GM19035 (cell line): ENCODE data around the gene NBEAL2.

Experiments used
- ATAC-seq: cut with Tn5 transposase; IDR thresholded peaks from one replicate; pipeline ENCODE4 v1.9.1; 2021; ENCODE audit not compliant: unreplicated experiment

NBEAL2 gene

GRCh38 chr3:46986782-46987310 lies 7.4 kb downstream of the NBEAL2 start:
- ATAC-seq = no peak

DNA sequence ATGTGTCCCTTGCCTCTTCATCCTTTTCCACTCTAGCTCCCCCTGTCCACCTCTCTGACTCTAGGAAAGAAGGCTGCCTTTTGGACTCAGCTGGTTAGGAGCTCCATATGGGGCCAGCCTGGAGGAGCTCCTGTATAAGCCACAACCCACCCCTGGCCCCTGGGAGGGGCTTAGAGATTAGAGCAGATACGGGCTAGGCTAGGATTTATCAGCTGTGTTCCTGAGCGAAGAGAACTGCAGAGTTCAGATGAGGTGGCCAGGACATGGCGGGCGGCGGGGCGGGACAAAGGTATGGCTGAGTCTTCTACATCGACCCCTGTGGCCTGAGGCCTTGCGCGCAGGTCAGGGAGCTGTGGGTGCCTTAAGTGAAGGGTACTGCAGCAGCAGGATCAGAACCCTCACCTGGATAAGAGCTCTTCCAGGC lies 7.9 kb downstream of the NBEAL2 start:
- ATAC-seq = no peak

- peak; percentile 81 for ATAC-seq
Measured at GRCh38 chr3:46987743-46988401, 8.4 kb downstream of the NBEAL2 start.

DNA sequence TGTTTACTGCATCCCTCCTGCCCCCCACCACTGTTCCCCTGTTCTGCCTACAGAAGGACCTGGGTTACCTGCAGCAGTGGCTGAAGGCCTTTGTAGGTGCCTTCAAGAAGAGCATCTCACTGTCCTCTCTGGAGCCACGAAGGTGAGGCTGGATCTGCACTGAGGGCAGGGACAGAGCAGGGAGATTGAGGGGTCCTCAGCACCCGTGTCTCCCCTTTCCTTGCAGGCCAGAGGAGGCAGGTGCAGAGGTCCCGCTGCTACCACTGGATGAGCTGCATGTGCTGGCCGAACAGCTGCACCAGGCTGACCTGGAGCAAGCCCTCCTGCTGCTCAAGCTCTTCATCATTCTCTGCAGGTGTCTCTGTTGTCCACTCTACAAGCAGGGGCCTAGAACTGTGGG lies 9.2 kb downstream of the NBEAL2 start:
- ATAC-seq = no peak

GRCh38 chr3:46989146-46989810 lies 9.8 kb downstream of the NBEAL2 start:
- no peak for ATAC-seq

DNA sequence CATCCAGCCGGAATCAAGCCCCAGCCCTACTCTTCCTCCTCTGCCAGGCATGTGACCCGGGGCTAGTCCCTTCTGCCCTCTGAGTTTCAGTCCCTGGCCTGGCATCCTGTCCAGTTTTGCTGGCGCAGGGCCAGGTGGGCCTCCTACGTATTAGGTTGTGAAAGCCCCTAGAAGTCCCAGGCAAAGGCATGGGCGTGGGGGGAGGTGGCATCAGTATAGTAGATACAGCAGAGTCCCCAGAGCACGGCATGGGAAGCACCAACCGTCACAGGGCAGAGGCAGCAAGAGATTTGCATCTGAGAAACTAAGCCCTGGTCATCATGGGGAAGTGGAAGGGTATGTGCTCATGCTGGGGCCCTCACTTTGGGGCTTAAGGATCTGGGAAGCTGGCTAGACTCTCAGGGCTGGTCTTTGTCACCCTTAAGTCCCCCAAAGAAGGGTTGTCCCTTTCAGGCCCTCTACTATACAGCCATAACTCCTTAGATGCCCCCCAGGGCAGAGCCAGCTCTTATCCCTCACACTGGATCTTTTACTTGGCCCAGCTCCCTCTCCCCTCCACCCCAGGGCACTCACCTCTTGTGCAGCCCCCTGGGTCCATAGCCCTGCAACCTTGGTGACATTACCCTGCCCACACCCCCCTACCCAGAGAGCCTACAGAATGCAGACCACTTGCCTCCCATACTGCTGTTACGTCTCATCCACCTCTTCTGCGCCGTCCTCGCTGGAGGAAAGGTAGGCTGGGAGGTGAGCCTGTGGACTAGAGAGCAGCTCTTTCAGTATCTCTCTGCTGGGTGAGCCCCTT lies 11.3 kb downstream of the NBEAL2 start:
- ATAC-seq = no peak

DNA sequence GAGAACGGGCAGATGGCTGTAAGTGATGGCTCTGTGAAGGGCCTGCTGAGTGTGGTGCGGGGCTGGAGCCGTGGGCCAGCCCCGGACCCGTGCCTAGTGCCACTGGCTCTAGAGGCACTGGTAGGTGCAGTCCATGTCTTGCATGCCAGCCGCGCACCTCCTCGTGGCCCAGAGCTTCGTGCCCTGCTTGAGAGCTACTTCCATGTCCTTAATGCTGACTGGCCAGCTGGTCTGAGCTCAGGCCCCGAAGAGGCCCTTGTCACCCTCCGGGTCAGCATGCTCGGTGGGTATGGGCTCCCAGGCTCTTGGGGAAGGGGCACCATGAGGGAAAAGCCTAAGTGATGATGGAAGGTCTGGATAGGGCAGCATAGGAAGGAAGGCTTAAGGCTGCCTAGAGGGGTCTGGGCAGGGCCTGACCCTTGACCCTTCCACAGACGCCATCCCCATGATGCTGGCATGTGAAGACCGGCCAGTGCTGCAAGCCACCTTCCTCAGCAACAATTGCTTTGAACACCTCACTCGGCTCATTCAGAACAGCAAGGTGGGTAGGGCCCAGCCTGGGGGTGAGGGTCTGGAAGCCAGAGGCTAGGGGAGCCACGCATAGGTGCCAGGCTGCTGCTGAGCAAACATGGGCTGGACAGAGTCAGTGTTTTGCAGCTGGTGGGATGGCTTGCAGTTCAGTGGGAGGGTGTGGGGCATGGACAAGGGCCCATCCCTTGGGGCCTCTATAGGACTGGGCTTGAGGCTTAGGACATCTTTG lies 12.1 kb downstream of the NBEAL2 start:
- no peak for ATAC-seq

DNA sequence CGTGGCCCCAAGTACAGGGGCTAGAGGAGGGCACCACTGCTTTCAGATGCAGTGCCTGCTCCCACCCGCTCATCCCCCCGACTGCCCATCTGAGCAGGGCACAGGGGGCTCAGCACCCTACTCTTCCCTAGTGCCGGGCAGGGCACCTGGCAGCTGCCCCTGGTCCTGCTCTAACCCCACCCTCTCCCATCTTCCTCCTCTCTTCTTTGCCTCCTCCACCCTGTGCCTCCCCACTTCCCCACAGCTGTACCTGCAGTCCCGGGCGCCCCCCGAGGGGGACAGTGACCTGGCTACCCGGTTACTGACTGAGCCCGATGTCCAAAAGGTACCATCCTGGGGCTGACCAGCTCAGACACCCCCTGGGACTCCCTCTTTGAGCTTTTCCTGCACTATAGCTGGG lies 12.8 kb downstream of the NBEAL2 start:
- ATAC-seq = no peak

DNA sequence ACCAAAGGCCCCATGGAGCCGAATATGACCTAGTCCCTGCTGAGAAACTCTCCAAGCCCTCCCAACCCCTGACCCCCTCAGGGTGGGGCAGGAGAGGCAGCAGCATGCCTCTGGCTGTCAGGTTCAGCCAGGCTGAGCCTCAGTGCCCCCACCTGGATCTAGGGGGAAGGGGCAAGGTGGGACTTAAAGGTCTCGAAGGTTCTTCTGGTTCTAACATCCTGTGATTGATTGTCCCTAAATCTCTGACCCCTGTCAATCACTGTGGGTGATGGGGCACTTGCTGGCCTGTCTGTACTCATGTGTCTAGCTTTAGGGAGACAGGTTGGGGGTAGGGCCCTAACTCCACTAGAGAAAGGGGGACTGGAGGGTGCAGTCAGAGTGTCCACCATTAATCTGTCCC lies 13.8 kb downstream of the NBEAL2 start:
- ATAC-seq = no peak

DNA sequence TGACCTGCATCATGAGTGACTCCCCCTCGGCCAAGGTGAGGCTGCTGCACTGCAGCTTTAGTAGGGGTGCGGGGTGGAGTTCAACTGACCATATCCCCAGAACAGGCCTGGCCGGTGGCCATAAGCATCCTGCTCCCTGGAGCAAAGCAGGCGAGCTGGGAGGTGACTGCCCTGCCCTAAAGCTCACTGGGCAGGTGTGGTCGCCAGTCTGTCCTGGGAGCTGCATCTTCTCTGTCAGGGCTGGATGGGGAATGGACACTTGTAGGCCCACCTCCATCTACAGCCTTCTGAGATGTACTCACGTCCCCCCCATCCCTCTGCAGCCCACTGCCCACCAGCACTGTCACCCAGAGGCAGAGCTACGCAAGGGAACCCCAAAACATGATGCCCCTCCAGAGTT lies 14.5 kb downstream of the NBEAL2 start:
- ATAC-seq = no peak

- ATAC-seq = no peak
Measured at GRCh38 chr3:46994801-46995731, 15.6 kb downstream of the NBEAL2 start.

DNA sequence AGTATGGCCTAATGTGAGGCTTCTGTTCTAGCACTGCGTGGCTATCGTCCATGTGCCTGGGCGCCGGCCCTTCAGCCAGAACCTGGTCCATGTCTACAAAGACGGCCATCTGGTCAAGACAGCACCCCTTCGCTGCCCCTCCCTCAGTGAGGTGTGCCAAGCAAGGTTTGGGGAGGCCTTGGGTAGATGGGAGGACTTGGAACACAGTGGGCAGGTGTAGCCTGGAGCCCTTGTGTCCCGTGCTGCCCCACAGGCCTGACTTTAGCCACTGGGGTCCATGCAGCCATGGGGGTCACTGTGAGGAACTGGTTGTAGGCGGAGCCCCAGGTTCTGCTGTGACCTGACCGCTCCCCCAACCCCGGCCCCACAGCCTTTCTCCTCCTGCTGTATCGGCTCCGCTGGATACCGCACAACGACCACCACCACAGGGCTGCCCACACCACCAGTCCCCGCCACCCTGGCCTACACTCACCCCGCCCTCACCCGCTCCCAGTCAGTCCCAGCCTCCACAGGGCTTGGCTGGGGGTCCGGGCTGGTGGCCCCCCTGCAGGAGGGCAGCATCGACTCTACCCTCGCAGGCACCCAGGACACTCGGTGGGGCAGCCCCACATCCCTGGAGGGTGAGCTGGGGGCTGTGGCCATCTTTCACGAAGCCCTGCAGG lies 16.6 kb downstream of the NBEAL2 start:
- no peak for ATAC-seq

DNA sequence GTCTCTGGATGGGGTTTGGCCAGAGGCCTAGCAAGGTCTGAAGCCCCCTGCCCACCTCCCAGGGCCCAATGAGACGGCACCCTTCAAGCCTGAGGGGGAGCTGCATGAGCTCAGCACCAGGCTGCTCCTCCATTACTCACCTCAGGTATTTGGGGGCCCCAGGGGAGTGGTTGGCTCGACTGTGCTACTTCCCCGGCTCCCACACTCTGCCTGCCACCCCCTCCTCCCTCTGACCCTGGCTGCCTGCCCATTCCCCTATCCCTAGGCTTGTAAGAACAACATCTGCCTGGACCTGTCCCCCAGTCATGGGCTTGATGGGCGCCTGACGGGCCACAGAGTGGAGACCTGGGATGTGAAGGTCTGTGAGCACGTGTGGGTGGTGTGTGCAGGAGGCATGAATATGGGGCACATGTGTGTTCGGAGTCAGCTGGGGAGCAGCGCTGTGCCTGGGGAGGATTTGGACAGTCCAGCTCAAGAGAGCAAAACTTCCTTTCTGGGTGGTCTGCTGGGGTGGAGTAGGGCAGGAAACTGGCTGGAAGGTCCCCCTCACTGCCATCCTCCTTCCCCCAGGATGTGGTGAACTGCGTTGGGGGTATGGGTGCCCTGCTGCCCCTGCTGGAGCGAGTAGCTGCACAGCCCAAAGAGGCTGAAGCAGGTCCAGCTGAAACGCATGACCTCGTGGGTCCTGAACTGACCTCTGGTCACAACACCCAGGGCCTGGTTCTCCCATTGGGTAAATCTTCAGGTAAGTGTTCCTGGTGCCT lies 17.4 kb downstream of the NBEAL2 start:
- no peak for ATAC-seq

DNA sequence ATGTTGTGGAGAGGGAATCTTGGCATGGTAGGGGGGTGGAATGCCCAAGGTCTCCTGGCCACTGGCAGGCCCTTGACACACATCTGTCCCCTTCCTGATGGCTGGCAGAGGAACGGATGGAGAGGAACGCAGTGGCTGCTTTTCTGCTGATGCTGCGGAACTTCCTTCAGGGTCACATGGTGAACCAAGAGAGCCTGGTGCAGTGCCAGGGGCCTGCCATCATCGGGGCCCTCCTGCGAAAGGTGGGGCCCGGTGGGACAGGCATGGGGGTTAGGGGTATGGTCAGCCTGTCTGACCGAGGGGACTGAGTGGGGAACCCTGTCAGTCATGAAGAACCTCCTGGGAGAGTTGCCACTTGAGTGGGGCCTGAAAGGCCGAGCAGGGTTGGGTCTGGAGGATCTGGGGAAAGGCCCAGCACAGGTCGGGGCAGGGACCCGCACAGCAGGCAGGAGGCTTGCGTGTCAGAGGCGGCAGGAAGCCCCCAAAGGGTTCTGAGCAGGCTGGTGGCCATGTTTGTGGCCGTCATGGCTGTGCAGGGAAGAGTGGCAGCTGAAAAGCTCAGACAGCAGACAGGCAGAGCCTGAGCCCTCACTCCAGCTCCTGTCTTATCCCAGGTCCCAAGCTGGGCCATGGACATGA lies 18.1 kb downstream of the NBEAL2 start:
- no peak for ATAC-seq

DNA sequence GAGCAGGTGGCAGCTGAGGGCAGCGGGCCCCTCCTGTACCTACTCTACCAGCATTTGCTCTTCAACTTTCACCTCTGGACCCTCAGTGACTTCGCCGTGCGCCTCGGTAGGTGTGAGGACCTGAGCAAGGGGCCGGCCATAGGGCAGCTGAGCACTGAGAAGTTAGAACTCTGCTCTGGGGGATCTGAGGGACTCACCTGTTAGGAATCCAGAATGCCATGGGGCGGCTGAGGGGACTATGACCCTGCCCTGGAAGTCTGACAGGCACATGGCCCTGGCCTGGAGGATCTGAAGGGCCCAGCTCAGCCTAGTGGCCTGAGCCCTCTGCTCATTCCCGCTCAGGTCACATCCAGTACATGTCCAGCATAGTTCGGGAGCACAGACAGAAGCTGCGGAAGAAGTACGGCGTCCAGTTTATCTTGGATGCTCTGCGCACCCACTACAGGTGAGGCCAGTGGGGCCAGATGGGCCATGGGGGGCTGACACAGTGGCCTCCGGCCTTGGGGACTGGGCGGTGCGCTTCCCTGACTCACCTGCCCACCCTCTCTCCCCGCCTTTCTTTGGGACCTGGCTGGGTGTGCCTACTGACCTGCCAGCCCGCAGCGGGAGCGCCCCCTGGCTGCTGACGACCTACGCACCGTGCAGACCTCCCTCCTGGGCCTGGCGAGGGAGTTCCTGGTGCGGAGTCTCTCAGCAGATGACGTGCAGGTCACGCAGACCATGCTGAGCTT lies 18.8 kb downstream of the NBEAL2 start:
- ATAC-seq = no peak

- ATAC-seq = no peak
Measured at GRCh38 chr3:46998852-46999515, 19.5 kb downstream of the NBEAL2 start.
